H9 (cell line): ENCODE measurements around the gene SLC47A2. TPM values are rescaled to one million over a fixed set of nuclear protein-coding genes. Genes with fewer than 3 reads are reported as not detected.

ENCODE experiments used
- DNase-seq: peaks from one replicate; pipeline ENCODE4 v3.0.0-alpha.2; 2017
- H2AFZ ChIP-seq: one replicate; pipeline ENCODE4 v1.6.1; 2013; ENCODE audit warnings: mild to moderate bottlenecking, low read length, control low read depth, moderate library complexity
- H2AK5ac ChIP-seq: 2 replicates; pipeline ENCODE4 v1.6.1; 2013; ENCODE audit warnings: low read length, control low read depth, mixed read lengths; ENCODE audit not compliant: insufficient read length
- H2BK120ac ChIP-seq: one replicate; pipeline ENCODE4 v1.6.1; 2013; ENCODE audit warnings: low read depth, mild to moderate bottlenecking, low read length, control low read depth, inconsistent platforms; ENCODE audit not compliant: poor library complexity, severe bottlenecking
- H2BK12ac ChIP-seq: 2 replicates; pipeline ENCODE4 v1.6.1; 2013; ENCODE audit warnings: low read length, control low read depth, mixed read lengths, low read depth; ENCODE audit not compliant: insufficient read length
- H2BK15ac ChIP-seq: 2 replicates; pipeline ENCODE4 v1.6.1; 2013; ENCODE audit warnings: low read depth, low read length, control low read depth
- H2BK20ac ChIP-seq: one replicate; pipeline ENCODE4 v1.6.1; 2013; ENCODE audit warnings: low read depth, mild to moderate bottlenecking, low read length, control low read depth, inconsistent platforms; ENCODE audit not compliant: poor library complexity, severe bottlenecking
- H2BK5ac ChIP-seq: 2 replicates; pipeline ENCODE4 v1.6.1; 2013; ENCODE audit warnings: low read length, control low read depth, mixed read lengths; ENCODE audit not compliant: insufficient read length
- H3K14ac ChIP-seq: 2 replicates; pipeline ENCODE4 v1.6.1; 2013; ENCODE audit warnings: low read length, control low read depth; ENCODE audit not compliant: insufficient read depth
- H3K18ac ChIP-seq: 2 replicates; pipeline ENCODE4 v1.6.1; 2013; ENCODE audit warnings: low read depth, mild to moderate bottlenecking, mixed read lengths, low read length, control low read depth; ENCODE audit not compliant: insufficient read length
- H3K23ac ChIP-seq: 2 replicates; pipeline ENCODE4 v1.6.1; 2013; ENCODE audit warnings: low read length, control low read depth, mixed read lengths, low read depth; ENCODE audit not compliant: insufficient read length
- H3K23me2 ChIP-seq: 2 replicates; pipeline ENCODE4 v1.6.1; 2013; ENCODE audit warnings: low read depth, mild to moderate bottlenecking, mixed read lengths, low read length, control low read depth; ENCODE audit not compliant: insufficient read length, poor library complexity, severe bottlenecking
- H3K27ac ChIP-seq: 2 replicates; pipeline ENCODE4 v1.5.1; 2013; ENCODE audit warnings: low read length, control low read depth, mixed read lengths, low read depth; ENCODE audit not compliant: insufficient read length
- H3K27me3 ChIP-seq: 2 replicates; pipeline ENCODE4 v1.6.1; 2013; ENCODE audit warnings: low read length, control low read depth, inconsistent platforms; ENCODE audit not compliant: insufficient read depth
- H3K4ac ChIP-seq: 2 replicates; pipeline ENCODE4 v1.6.1; 2013; ENCODE audit warnings: low read depth, mild to moderate bottlenecking, control low read depth, inconsistent platforms, low read length, moderate library complexity
- H3K4me1 ChIP-seq: 2 replicates; pipeline ENCODE4 v1.6.1; 2013; ENCODE audit warnings: low read length, control low read depth, inconsistent platforms; ENCODE audit not compliant: insufficient read depth
- H3K4me2 ChIP-seq: 2 replicates; pipeline ENCODE4 v1.6.1; 2013; ENCODE audit warnings: low read length, control low read depth, mixed read lengths; ENCODE audit not compliant: insufficient read length, insufficient read depth
- H3K56ac ChIP-seq: 2 replicates; pipeline ENCODE4 v1.6.1; 2013; ENCODE audit warnings: low read depth, mild to moderate bottlenecking, mixed read lengths, low read length, control low read depth; ENCODE audit not compliant: insufficient read length
- H3K79me1 ChIP-seq: 2 replicates; pipeline ENCODE4 v1.6.1; 2013; ENCODE audit warnings: low read depth, mild to moderate bottlenecking, moderate library complexity, low read length, control low read depth, inconsistent platforms; ENCODE audit not compliant: insufficient read depth, poor library complexity, severe bottlenecking
- H3K79me2 ChIP-seq: 2 replicates; pipeline ENCODE4 v1.6.1; 2013; ENCODE audit warnings: low read length, control low read depth, inconsistent platforms; ENCODE audit not compliant: insufficient read depth
- H3K9ac ChIP-seq: 2 replicates; pipeline ENCODE4 v1.6.1; 2013; ENCODE audit warnings: low read length, control low read depth, mixed read lengths; ENCODE audit not compliant: insufficient read length; ENCODE audit errors: extremely low read depth
- H3K9me3 ChIP-seq: one replicate; pipeline ENCODE4 v1.6.1; 2013; ENCODE audit warnings: low read depth, low read length, inconsistent platforms; ENCODE audit not compliant: control insufficient read depth
- H3T11ph ChIP-seq: one replicate; pipeline ENCODE4 v1.6.1; 2013; ENCODE audit warnings: mild to moderate bottlenecking, low read length, control low read depth, inconsistent platforms
- H4K20me1 ChIP-seq: one replicate; pipeline ENCODE4 v1.6.1; 2013; ENCODE audit not compliant: control insufficient read depth, insufficient read length, insufficient read depth
- H4K5ac ChIP-seq: 2 replicates; pipeline ENCODE4 v1.6.1; 2013; ENCODE audit warnings: low read depth, mild to moderate bottlenecking, mixed read lengths, low read length, control low read depth; ENCODE audit not compliant: insufficient read length
- H4K8ac ChIP-seq: replicated peaks from 2 replicates; pipeline ENCODE4 v1.6.1; 2013; ENCODE audit warnings: low read length, control low read depth, mixed read lengths, low read depth; ENCODE audit not compliant: insufficient read length
- H4K91ac ChIP-seq: 2 replicates; pipeline ENCODE4 v1.6.1; 2013; ENCODE audit warnings: low read depth, mild to moderate bottlenecking, moderate library complexity, mixed read lengths, low read length, control low read depth; ENCODE audit not compliant: insufficient read length
- H3K27ac Mint-ChIP-seq, 3 experiments: 2 replicates in 2 of 3; 3 replicates in 1 of 3; pipeline ENCODE4 v1.8.0; 2020 to 2021; ENCODE audit warnings: mixed read lengths in 3 of 3, mild to moderate bottlenecking in 1 of 3, moderate library complexity in 1 of 3
- H3K27me3 Mint-ChIP-seq: 2 replicates; pipeline ENCODE4 v1.8.0; 2021; ENCODE audit warnings: low read depth, mild to moderate bottlenecking, moderate library complexity, mixed read lengths
- H3K36me3 Mint-ChIP-seq, 3 experiments: 2 replicates in 2 of 3; 3 replicates in 1 of 3; pipeline ENCODE4 v1.8.0; 2020 to 2021; ENCODE audit warnings: low read depth in 3 of 3, mixed read lengths in 3 of 3; ENCODE audit not compliant: insufficient read depth in 1 of 3
- H3K4me1 Mint-ChIP-seq, 2 experiments: 2 replicates each; pipeline ENCODE4 v1.8.0; 2020; ENCODE audit warnings: mixed read lengths in 2 of 2
- H3K4me3 Mint-ChIP-seq, 2 experiments: 2 replicates in 1 of 2; 3 replicates in 1 of 2; pipeline ENCODE4 v1.8.0; 2020 to 2021; ENCODE audit warnings: mild to moderate bottlenecking in 2 of 2, mixed read lengths in 2 of 2, moderate library complexity in 1 of 2
- H3K9me3 Mint-ChIP-seq, 2 experiments: 2 replicates in 1 of 2; 3 replicates in 1 of 2; pipeline ENCODE4 v1.8.0; 2020; ENCODE audit warnings: mild to moderate bottlenecking in 2 of 2, mixed read lengths in 2 of 2, moderate library complexity in 1 of 2
- WGBS: extraction: QIAGEN DNeasy Blood & Tissue Kit; methylation state at CpG from one replicate; pipeline ENCODE4 v1.1.7; 2013; ENCODE audit warnings: missing lambda C conversion rate, low lambda C conversion rate, mixed read lengths; ENCODE audit not compliant: insufficient read length; ENCODE audit errors: extremely low coverage; 5-methylcytosine and 5-hydroxymethylcytosine counted together
- total RNA-seq: library from RNA; stranded (reverse); gene quantifications from 2 replicates; pipeline ENCODE4 v1.2.1, GENCODE V29; 2021
- TF ChIP-seq, protein P1 (sequence below): fragments of 200-600 bp; sonication (generic); conservative IDR thresholded peaks from 3 replicates; pipeline ENCODE4 v1.8.0; 2021; ENCODE audit warnings: antibody characterized with exemption, mild to moderate bottlenecking

Gene SLC47A2
- total RNA-seq, 1 experiment from 2014 or later: not detected

DNA sequence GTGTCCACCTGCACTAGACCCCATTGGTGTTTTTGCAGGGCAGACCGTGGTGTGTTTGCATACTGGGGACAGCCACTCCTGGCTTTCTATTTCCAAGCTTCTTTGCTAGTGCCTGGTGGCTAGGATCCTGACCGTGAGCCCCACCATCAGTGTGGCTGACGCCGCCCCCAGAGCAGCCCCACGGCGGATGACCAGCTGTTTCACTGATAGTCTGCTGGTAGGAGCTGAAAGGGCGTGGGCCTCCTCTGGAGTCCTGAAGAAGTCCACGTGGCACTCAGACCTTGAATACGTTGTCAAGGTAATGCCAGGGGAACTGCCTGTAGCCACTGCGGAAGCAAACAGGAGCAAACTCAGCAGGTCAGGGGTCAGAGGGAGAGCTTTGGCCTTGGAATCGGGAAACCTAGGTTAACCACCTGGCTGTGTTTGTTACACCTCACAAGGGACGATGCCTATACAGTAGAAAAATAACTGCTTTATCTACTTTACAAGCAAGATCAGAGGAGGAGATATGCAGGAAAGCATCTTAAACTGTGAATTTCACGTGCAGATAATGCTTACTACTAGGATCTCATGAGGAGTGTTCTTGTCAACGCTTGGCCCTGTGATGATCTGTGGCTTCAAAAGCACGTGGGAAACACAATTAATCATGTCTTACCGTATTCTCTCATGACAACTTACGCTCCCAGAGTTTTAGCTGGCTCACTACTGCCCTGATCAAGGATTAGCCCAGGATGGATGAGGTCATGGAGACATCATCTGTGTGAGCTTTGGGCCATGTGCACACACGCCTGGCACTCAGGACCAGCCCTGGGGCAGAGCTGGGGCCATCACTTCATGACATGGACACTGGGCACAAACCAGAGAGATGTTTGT is 37.6 kb downstream of the SLC47A2 start:
- Histone ChIP-seq H4K5ac (no peak overlapping the region), H3K56ac (no peak overlapping the region), H3K18ac (no peak overlapping the region), H3K14ac (no peak overlapping the region), H3K23me2 (no peaks in the 10 kb centered on the region), H3K4me2 (no peak overlapping the region), H3K27ac (no peak overlapping the region), H2BK120ac (no peak overlapping the region), H2BK12ac (no peak overlapping the region), H3K23ac (no peak overlapping the region), H3K9me3 (peaks cover 46% of the 10 kb centered on the region), H3K79me1 (no peaks in the 10 kb centered on the region), H2AK5ac (no peak overlapping the region), H3K4me1 (no peaks in the 10 kb centered on the region), H3K4ac (no peak overlapping the region), H2BK20ac (no peak overlapping the region), H4K8ac (no peak overlapping the region), H3T11ph (no peak overlapping the region), H4K20me1 (no peaks in the 10 kb centered on the region), H2BK5ac (no peak overlapping the region), H2AFZ (no peak overlapping the region), H3K79me2 (no peaks in the 10 kb centered on the region), H3K9ac (no peak overlapping the region), H3K27me3 (no peaks in the 10 kb centered on the region), H4K91ac (no peak overlapping the region), H2BK15ac (no peak overlapping the region)
- peaks cover 0 to 9% of the 10 kb centered on the region in 2 experiments; a peak in 2 of 4 replicates for H3K4me1 Mint-ChIP-seq
- no peak overlapping the region for H3K27ac Mint-ChIP-seq
- TF ChIP-seq, protein P1, sequence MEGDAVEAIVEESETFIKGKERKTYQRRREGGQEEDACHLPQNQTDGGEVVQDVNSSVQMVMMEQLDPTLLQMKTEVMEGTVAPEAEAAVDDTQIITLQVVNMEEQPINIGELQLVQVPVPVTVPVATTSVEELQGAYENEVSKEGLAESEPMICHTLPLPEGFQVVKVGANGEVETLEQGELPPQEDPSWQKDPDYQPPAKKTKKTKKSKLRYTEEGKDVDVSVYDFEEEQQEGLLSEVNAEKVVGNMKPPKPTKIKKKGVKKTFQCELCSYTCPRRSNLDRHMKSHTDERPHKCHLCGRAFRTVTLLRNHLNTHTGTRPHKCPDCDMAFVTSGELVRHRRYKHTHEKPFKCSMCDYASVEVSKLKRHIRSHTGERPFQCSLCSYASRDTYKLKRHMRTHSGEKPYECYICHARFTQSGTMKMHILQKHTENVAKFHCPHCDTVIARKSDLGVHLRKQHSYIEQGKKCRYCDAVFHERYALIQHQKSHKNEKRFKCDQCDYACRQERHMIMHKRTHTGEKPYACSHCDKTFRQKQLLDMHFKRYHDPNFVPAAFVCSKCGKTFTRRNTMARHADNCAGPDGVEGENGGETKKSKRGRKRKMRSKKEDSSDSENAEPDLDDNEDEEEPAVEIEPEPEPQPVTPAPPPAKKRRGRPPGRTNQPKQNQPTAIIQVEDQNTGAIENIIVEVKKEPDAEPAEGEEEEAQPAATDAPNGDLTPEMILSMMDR: no peak
- H3K36me3 Mint-ChIP-seq: peaks cover 80 to 87% (median 82%) of the 10 kb centered on the region in 3 experiments
- H3K27me3 Mint-ChIP-seq: no peaks in the 10 kb centered on the region
- peaks cover 45 to 65% of the 10 kb centered on the region in 2 experiments for H3K9me3 Mint-ChIP-seq
- no peak overlapping the region for H3K4me3 Mint-ChIP-seq
- WGBS: no CpG with 5 or more reads among the region's 18 CpGs
- DNase-seq: no peak
